Activated B cell treated with CpG ODN at 0.5 μM for 24 hours (primary cell): ENCODE data around the gene DYNLT2. TPM values are rescaled to one million over a fixed set of nuclear protein-coding genes. Genes with fewer than 3 reads are reported as not detected.

ENCODE experiments used
- ATAC-seq: fragments of 200-7000 bp; cut with Tn5 transposase; one replicate; pipeline ENCODE4 v1.10.0; 2021; ENCODE audit warnings: low read depth, mild to moderate bottlenecking, moderate library complexity
- CTCF ChIA-PET: fragments of 350-600 bp; sonication (Branson Sonifier 250); formaldehyde crosslinking; loops from one replicate; lab custom pipeline; 2021; ENCODE audit warnings: antibody characterized with exemption; lab: Charles Lee
- POLR2A ChIA-PET: fragments of 350-600 bp; sonication (Branson Sonifier 250); formaldehyde crosslinking; loops from one replicate; lab custom pipeline; 2021; ENCODE audit warnings: antibody characterized with exemption; lab: Charles Lee
- DNase-seq: peaks from one replicate; pipeline ENCODE4 v3.0.0; 2022
- H3K27ac Mint-ChIP-seq: one replicate; pipeline ENCODE4 v1.8.0; 2020; ENCODE audit warnings: mixed read lengths
- H3K27me3 Mint-ChIP-seq: one replicate; pipeline ENCODE4 v1.8.0; 2021; ENCODE audit warnings: mixed read lengths
- H3K36me3 Mint-ChIP-seq: one replicate; pipeline ENCODE4 v1.8.0; 2021; ENCODE audit warnings: low read depth, mixed read lengths
- H3K4me1 Mint-ChIP-seq: one replicate; pipeline ENCODE4 v1.8.0; 2021; ENCODE audit warnings: mixed read lengths
- H3K4me3 Mint-ChIP-seq: one replicate; pipeline ENCODE4 v1.8.0; 2020; ENCODE audit warnings: mild to moderate bottlenecking, mixed read lengths
- H3K9me3 Mint-ChIP-seq: one replicate; pipeline ENCODE4 v1.8.0; 2020; ENCODE audit warnings: mixed read lengths
- intact Hi-C: fragments of 100-400 bp; cut with micrococcal nuclease; formaldehyde crosslinking; loops from one replicate; pipeline ENCODE4 v1.15.1; 2024
- total RNA-seq: library from RNA; stranded (reverse); gene quantifications from 2 replicates; pipeline ENCODE4 v1.2.3, GENCODE V29; 2022
- TF ChIP-seq, protein P1 (sequence below): fragments of 200-600 bp; IDR thresholded peaks from one replicate; pipeline ENCODE4 v1.8.0; 2022; ENCODE audit warnings: antibody characterized with exemption, mild to moderate bottlenecking

The DYNLT2 gene
- total RNA-seq, 1 donor from 2014 or later: 4.4 TPM

DNA sequence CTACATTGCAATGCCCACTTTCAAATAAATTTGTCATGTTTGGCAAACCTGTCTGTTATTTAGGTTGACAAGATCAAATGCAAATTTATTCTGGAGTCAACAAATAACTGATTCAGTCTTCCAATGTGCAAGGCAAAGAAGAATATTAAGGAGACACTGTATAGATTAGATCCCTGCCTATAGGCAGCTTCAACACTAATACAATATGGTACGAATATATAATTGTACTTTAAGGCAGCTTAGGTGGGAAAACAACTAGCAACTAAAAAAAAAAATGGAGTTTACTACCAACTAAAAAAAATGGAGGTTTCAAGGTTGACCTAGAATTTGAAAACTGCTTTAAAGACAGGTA, 25.3 kb downstream of the DYNLT2 start:
- CTCF ChIA-PET: no interaction called here
- Mint-ChIP-seq H3K27me3 (no peaks in the 10 kb centered on the region), H3K27ac (peak overlapping the region; percentile 64), H3K4me3 (peak overlapping the region; percentile 86), H3K4me1 (peaks cover 26% of the 10 kb centered on the region), H3K9me3 (no peaks in the 10 kb centered on the region), H3K36me3 (peaks cover 2% of the 10 kb centered on the region)
- ATAC-seq (no peak), DNase-seq (no peak)
- POLR2A ChIA-PET: interaction anchor here (1.1 to 5.9 kb wide), 3 partner anchors 24 to 828 kb away, joined by 4 to 64 read pairs (median 55); partner anchors contain the start of genes C6orf120, DYNLT2, ERMARD and TBP
- TF ChIP-seq, protein P1, sequence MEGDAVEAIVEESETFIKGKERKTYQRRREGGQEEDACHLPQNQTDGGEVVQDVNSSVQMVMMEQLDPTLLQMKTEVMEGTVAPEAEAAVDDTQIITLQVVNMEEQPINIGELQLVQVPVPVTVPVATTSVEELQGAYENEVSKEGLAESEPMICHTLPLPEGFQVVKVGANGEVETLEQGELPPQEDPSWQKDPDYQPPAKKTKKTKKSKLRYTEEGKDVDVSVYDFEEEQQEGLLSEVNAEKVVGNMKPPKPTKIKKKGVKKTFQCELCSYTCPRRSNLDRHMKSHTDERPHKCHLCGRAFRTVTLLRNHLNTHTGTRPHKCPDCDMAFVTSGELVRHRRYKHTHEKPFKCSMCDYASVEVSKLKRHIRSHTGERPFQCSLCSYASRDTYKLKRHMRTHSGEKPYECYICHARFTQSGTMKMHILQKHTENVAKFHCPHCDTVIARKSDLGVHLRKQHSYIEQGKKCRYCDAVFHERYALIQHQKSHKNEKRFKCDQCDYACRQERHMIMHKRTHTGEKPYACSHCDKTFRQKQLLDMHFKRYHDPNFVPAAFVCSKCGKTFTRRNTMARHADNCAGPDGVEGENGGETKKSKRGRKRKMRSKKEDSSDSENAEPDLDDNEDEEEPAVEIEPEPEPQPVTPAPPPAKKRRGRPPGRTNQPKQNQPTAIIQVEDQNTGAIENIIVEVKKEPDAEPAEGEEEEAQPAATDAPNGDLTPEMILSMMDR: no peak
- intact Hi-C loops: no loop called here

DNA sequence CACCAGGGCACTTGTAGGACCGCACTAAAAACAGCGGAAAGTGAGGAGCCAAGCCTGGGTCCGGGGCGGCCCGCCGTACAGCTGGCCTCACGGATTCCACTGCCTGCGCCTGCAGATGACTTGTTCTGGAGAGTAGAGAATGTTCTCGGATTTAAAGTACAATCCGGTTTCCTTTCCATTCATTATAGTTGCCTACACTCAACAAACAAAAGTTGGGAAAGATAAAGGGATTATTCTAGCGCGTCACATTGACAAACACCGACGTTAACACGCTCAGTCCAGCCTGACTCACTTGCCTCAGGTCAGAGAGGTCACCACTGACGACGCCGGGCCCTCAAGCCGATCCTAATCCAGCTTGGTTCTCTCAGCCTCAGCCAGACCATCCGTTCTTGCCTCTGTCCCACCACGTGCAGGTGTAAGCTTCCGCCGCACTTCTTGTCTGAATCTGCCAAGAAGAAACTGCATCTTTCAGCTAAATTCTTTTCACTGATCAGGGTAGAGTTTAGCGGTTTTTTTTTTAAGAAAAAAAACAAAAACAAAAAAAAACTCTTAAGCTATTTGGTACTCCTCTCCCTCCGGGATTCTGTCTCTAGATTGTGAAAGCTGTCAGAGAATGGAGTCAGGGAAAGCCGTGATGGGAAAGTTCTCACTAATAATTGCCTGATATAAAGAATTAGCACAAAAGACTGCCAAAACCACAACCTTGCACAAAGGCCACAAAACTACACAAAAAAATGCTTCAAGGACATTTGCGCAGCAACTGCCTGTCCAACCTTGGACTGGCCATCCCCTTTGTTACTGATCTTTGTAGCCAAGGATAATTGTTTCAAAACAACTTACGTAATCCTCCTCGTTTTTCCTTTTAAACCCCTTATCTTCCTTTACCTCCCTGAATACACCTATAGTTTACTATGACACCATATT, 26.0 kb downstream of the DYNLT2 start:
- Mint-ChIP-seq H3K27ac (peak overlapping the region; percentile 86), H3K4me1 (peaks cover 27% of the 10 kb centered on the region), H3K36me3 (peaks cover 3% of the 10 kb centered on the region), H3K27me3 (no peaks in the 10 kb centered on the region), H3K9me3 (no peaks in the 10 kb centered on the region), H3K4me3 (peak overlapping the region; percentile 86)
- intact Hi-C loops: no loop called here
- POLR2A ChIA-PET: interaction anchor here (0.6 to 5.9 kb wide), 5 partner anchors 16 to 829 kb away, joined by 4 to 64 read pairs (median 7); partner anchors contain the start of genes C6orf120, DLL1, DYNLT2 and ERMARD
- TF ChIP-seq, protein P1: no peak
- CTCF ChIA-PET: interaction anchor here (1.4 kb wide), 1 partner anchor 15 kb away, joined by 3 read pairs; no protein-coding TSS in a partner anchor
- DNase-seq (no peak), ATAC-seq (no peak)

DNA sequence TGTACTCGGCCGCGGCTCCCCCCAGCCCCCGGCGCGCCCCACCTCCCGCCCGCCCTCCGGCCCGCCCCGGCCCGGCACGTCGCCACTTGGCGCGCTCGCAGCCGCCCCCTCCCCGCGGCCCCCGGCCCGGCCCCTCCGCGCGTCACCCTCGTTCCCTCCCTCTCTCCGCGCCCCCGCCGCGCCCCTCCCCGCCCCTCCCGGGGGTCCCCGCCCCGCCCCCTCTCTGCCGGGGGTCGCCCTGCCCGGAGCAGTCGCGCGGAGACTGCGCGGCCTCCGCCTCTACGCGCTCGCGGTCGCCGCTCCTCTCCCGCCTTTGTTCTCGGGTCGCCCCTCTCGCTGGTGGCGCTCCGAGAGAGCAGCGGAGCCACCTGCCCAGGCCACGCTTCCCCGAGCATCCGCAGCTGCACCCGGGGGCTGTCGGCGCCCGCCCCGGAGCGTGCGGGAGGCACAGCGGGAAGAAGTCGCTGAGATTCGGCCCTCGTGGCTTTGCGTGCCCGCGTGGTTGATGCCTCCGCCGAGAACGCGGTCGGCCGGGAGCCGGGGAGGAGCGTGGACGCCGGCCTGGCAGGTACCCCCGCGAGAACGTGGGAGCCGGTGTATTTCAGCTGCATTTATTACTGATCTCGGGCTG, 26.8 kb downstream of the DYNLT2 start, which contains the start of gene PHF10:
PHF10 (minus strand) TSS at position 7 of the 631 bp plus-strand sequence. CDS start 569 bp downstream, outside the sequence.
- ATAC-seq: peak; percentile 65
- DNase-seq: peak; percentile 70
- Mint-ChIP-seq H3K4me3 (peak within 1 kb of the TSS; percentile 86), H3K36me3 (peaks cover 6% of the 10 kb centered on the region), H3K27me3 (no peaks in the 10 kb centered on the region), H3K27ac (peak within 1 kb of the TSS; percentile 89), H3K9me3 (no peaks in the 10 kb centered on the region), H3K4me1 (peaks cover 30% of the 10 kb centered on the region)
- intact Hi-C loops: loop anchor here (1.0 to 5.0 kb wide), 2 partner anchors 27 to 568 kb away; partner anchors contain the start of genes DLL1, DYNLT2 and ERMARD
- TF ChIP-seq, protein P1: no peak
- CTCF ChIA-PET: interaction anchor here (1.4 kb wide), 1 partner anchor 16 kb away, joined by 3 read pairs; no protein-coding TSS in a partner anchor
- POLR2A ChIA-PET: interaction anchor here (0.6 to 5.9 kb wide), 6 partner anchors 15 to 830 kb away, joined by 3 to 64 read pairs (median 6); partner anchors contain the start of genes C6orf120, DLL1, DYNLT2 and ERMARD

DNA sequence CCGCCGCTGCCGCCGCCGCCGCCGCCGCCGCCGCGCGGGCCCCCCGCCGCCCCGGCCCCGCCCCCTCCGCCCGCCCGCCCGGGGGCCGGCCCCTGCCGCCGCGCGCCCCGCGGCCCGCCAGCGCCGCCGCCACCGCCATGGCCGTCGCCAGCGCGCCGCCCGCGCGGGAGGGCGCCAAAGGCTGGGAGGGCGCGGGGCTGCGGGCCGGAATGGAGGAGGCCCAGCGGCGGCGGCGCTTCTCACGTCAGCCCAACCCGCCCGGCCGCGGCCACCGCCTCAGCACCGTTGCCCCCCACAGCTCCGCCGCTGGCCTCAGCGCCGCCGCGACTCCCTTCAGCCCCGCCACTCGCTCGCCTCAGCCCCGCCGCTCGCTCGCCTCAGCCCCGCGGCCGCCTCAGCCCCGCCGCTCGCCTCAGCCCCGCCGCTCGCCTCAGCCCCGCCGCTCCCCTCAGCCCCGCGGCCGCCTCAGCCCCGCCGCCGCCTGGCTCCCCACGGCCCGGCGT, 27.3 kb downstream of the DYNLT2 start:
- ATAC-seq: peak; percentile 48
- H3K27ac Mint-ChIP-seq: no peak overlapping the region
- H3K36me3 Mint-ChIP-seq: peaks cover 9% of the 10 kb centered on the region

More for the DNA sequence above, 27.3 kb downstream of the DYNLT2 start:
- TF ChIP-seq, protein P1: no peak
- POLR2A ChIA-PET: interaction anchor here (1.0 to 5.9 kb wide), 4 partner anchors 11 to 27 kb away, joined by 3 to 64 read pairs (median 30); partner anchors contain the start of genes C6orf120, DYNLT2, ERMARD and WDR27
- peaks cover 30% of the 10 kb centered on the region for H3K4me1 Mint-ChIP-seq
- no peaks in the 10 kb centered on the region for H3K9me3 Mint-ChIP-seq
- intact Hi-C loops: loop anchor here (1.0 to 5.0 kb wide), 5 partner anchors 22 to 830 kb away; partner anchors contain the start of genes C6orf120, DLL1, DYNLT2 and ERMARD
- no peaks in the 10 kb centered on the region for H3K27me3 Mint-ChIP-seq
- H3K4me3 Mint-ChIP-seq: peak overlapping the region; percentile 81
- CTCF ChIA-PET: interaction anchor here (1.1 kb wide), 1 partner anchor 17 kb away, joined by 3 read pairs; no protein-coding TSS in a partner anchor
- peak; percentile 68 for DNase-seq
